Measurements from ENCODE around the gene DUSP5. TPM values are rescaled to one million over a fixed set of nuclear protein-coding genes. Genes with fewer than 3 reads are reported as not detected.
A peak's percentile ranks its signal among the peaks of the same experiment; 100 is the strongest.

The DUSP5 gene, protein sequence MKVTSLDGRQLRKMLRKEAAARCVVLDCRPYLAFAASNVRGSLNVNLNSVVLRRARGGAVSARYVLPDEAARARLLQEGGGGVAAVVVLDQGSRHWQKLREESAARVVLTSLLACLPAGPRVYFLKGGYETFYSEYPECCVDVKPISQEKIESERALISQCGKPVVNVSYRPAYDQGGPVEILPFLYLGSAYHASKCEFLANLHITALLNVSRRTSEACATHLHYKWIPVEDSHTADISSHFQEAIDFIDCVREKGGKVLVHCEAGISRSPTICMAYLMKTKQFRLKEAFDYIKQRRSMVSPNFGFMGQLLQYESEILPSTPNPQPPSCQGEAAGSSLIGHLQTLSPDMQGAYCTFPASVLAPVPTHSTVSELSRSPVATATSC
- total RNA-seq (ENCODE audit: low replicate concordance) = 4.1 and 21.6 TPM in 2 replicates

- H3K4me3 ChIP-seq (ENCODE audit: low read depth, low read length) = peak within 1 kb of the TSS; percentile 77
- TF ChIP-seq, protein P1, sequence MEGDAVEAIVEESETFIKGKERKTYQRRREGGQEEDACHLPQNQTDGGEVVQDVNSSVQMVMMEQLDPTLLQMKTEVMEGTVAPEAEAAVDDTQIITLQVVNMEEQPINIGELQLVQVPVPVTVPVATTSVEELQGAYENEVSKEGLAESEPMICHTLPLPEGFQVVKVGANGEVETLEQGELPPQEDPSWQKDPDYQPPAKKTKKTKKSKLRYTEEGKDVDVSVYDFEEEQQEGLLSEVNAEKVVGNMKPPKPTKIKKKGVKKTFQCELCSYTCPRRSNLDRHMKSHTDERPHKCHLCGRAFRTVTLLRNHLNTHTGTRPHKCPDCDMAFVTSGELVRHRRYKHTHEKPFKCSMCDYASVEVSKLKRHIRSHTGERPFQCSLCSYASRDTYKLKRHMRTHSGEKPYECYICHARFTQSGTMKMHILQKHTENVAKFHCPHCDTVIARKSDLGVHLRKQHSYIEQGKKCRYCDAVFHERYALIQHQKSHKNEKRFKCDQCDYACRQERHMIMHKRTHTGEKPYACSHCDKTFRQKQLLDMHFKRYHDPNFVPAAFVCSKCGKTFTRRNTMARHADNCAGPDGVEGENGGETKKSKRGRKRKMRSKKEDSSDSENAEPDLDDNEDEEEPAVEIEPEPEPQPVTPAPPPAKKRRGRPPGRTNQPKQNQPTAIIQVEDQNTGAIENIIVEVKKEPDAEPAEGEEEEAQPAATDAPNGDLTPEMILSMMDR (IDR thresholded peaks at IDR 0.05; ENCODE audit: insufficient read depth, low read length) = no peak
- DNase-seq (ENCODE audit: low read depth) = peak; percentile 94
Measured at GRCh38 chr10:110497438-110498086, at the start of gene DUSP5. Gene DUSP5, plus strand, starts transcription at chr10:110497907. Its CDS starts 215 bp downstream, at chr10:110498122.

- DNase-seq (ENCODE audit: low read depth) = no peak
- TF ChIP-seq, protein P1 (IDR thresholded peaks at IDR 0.05; ENCODE audit: insufficient read depth, low read length) = no peak
- H3K4me3 ChIP-seq (ENCODE audit: low read depth, low read length) = no peak overlapping the region
Measured at GRCh38 chr10:110448682-110449418, 48.9 kb upstream of the DUSP5 start.

DNA sequence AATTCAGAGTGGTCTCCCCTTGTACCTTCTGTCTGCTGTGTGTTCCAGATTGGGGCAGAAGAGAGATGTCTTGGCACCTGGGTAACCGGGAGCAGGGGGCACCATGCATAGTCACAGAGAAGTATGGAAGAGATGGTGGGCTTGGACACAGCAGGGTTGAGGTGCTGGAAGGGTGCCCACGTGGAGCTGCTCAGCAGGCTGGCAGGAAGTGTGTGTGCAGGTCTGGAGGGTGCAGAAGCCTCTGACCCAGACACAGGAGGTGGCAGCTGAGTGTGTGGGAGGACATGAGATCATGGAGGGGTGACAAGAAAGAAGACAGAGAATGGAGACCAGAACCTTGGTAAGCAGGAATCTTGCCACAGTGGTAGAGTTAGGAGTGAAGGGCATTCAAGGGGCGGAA, 42.3 kb upstream of the DUSP5 start:
- TF ChIP-seq, protein P1 (IDR thresholded peaks at IDR 0.05; ENCODE audit: insufficient read depth, low read length) = no peak
- DNase-seq (ENCODE audit: low read depth) = no peak

GRCh38 chr10:110456046-110456445, 41.7 kb upstream of the DUSP5 start:
- TF ChIP-seq, protein P1 (IDR thresholded peaks at IDR 0.05; ENCODE audit: insufficient read depth, low read length) = no peak
- no peak overlapping the region for H3K4me3 ChIP-seq (ENCODE audit: low read depth, low read length)
- DNase-seq (ENCODE audit: low read depth) = no peak

More for the DNA sequence above, 42.3 kb upstream of the DUSP5 start:
- no peak overlapping the region for H3K4me3 ChIP-seq (ENCODE audit: low read depth, low read length)

- peak; percentile 70 for DNase-seq (ENCODE audit: low read depth)
- no peak overlapping the region for H3K4me3 ChIP-seq (ENCODE audit: low read depth, low read length)
- TF ChIP-seq, protein P1 (IDR thresholded peaks at IDR 0.05; ENCODE audit: insufficient read depth, low read length) = no peak
Measured at GRCh38 chr10:110456523-110457091, 41.1 kb upstream of the DUSP5 start.

DNA sequence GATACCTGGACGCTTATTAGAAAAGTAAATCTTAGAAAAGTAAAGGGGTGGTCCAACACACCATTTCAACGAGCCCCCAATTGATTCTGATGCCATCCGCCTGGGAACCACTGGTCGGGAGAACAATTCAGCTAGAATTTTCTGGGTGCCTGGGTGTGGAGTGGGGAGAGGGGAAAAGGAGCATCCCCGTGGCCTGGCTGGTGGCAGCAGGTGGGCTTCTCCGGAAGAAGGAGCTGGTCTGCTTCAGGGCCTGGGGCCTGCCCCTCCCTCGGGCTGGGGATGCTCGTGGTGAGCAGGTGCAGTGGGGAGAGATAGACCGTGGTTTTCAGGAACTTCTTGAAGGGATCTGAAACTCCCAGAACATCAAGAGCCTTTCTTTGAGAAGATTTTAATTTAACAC, 39.9 kb upstream of the DUSP5 start:
- TF ChIP-seq, protein P1 (IDR thresholded peaks at IDR 0.05; ENCODE audit: insufficient read depth, low read length) = no peak
- no peak overlapping the region for H3K4me3 ChIP-seq (ENCODE audit: low read depth, low read length)
- no peak for DNase-seq (ENCODE audit: low read depth)
